H9 (cell line): ENCODE measurements around the gene ABCF2. TPM values are rescaled to one million over a fixed set of nuclear protein-coding genes. Genes with fewer than 3 reads are reported as not detected.

Experiments
- DNase-seq: peaks from one replicate; pipeline ENCODE4 v3.0.0-alpha.2; 2017
- H2AFZ ChIP-seq: one replicate; pipeline ENCODE4 v1.6.1; 2013; ENCODE audit warnings: mild to moderate bottlenecking, low read length, control low read depth, moderate library complexity
- H2AK5ac ChIP-seq: 2 replicates; pipeline ENCODE4 v1.6.1; 2013; ENCODE audit warnings: low read length, control low read depth, mixed read lengths; ENCODE audit not compliant: insufficient read length
- H2BK120ac ChIP-seq: one replicate; pipeline ENCODE4 v1.6.1; 2013; ENCODE audit warnings: low read depth, mild to moderate bottlenecking, low read length, control low read depth, inconsistent platforms; ENCODE audit not compliant: poor library complexity, severe bottlenecking
- H2BK12ac ChIP-seq: 2 replicates; pipeline ENCODE4 v1.6.1; 2013; ENCODE audit warnings: low read length, control low read depth, mixed read lengths, low read depth; ENCODE audit not compliant: insufficient read length
- H2BK15ac ChIP-seq: 2 replicates; pipeline ENCODE4 v1.6.1; 2013; ENCODE audit warnings: low read depth, low read length, control low read depth
- H2BK20ac ChIP-seq: one replicate; pipeline ENCODE4 v1.6.1; 2013; ENCODE audit warnings: low read depth, mild to moderate bottlenecking, low read length, control low read depth, inconsistent platforms; ENCODE audit not compliant: poor library complexity, severe bottlenecking
- H2BK5ac ChIP-seq: 2 replicates; pipeline ENCODE4 v1.6.1; 2013; ENCODE audit warnings: low read length, control low read depth, mixed read lengths; ENCODE audit not compliant: insufficient read length
- H3K14ac ChIP-seq: 2 replicates; pipeline ENCODE4 v1.6.1; 2013; ENCODE audit warnings: low read length, control low read depth; ENCODE audit not compliant: insufficient read depth
- H3K18ac ChIP-seq: 2 replicates; pipeline ENCODE4 v1.6.1; 2013; ENCODE audit warnings: low read depth, mild to moderate bottlenecking, mixed read lengths, low read length, control low read depth; ENCODE audit not compliant: insufficient read length
- H3K23ac ChIP-seq: 2 replicates; pipeline ENCODE4 v1.6.1; 2013; ENCODE audit warnings: low read length, control low read depth, mixed read lengths, low read depth; ENCODE audit not compliant: insufficient read length
- H3K23me2 ChIP-seq: 2 replicates; pipeline ENCODE4 v1.6.1; 2013; ENCODE audit warnings: low read depth, mild to moderate bottlenecking, mixed read lengths, low read length, control low read depth; ENCODE audit not compliant: insufficient read length, poor library complexity, severe bottlenecking
- H3K27ac ChIP-seq: 2 replicates; pipeline ENCODE4 v1.5.1; 2013; ENCODE audit warnings: low read length, control low read depth, mixed read lengths, low read depth; ENCODE audit not compliant: insufficient read length
- H3K27me3 ChIP-seq: 2 replicates; pipeline ENCODE4 v1.6.1; 2013; ENCODE audit warnings: low read length, control low read depth, inconsistent platforms; ENCODE audit not compliant: insufficient read depth
- H3K4ac ChIP-seq: 2 replicates; pipeline ENCODE4 v1.6.1; 2013; ENCODE audit warnings: low read depth, mild to moderate bottlenecking, control low read depth, inconsistent platforms, low read length, moderate library complexity
- H3K4me1 ChIP-seq: 2 replicates; pipeline ENCODE4 v1.6.1; 2013; ENCODE audit warnings: low read length, control low read depth, inconsistent platforms; ENCODE audit not compliant: insufficient read depth
- H3K4me2 ChIP-seq: 2 replicates; pipeline ENCODE4 v1.6.1; 2013; ENCODE audit warnings: low read length, control low read depth, mixed read lengths; ENCODE audit not compliant: insufficient read length, insufficient read depth
- H3K56ac ChIP-seq: 2 replicates; pipeline ENCODE4 v1.6.1; 2013; ENCODE audit warnings: low read depth, mild to moderate bottlenecking, mixed read lengths, low read length, control low read depth; ENCODE audit not compliant: insufficient read length
- H3K79me1 ChIP-seq: 2 replicates; pipeline ENCODE4 v1.6.1; 2013; ENCODE audit warnings: low read depth, mild to moderate bottlenecking, moderate library complexity, low read length, control low read depth, inconsistent platforms; ENCODE audit not compliant: insufficient read depth, poor library complexity, severe bottlenecking
- H3K79me2 ChIP-seq: 2 replicates; pipeline ENCODE4 v1.6.1; 2013; ENCODE audit warnings: low read length, control low read depth, inconsistent platforms; ENCODE audit not compliant: insufficient read depth
- H3K9ac ChIP-seq: 2 replicates; pipeline ENCODE4 v1.6.1; 2013; ENCODE audit warnings: low read length, control low read depth, mixed read lengths; ENCODE audit not compliant: insufficient read length; ENCODE audit errors: extremely low read depth
- H3K9me3 ChIP-seq: one replicate; pipeline ENCODE4 v1.6.1; 2013; ENCODE audit warnings: low read depth, low read length, inconsistent platforms; ENCODE audit not compliant: control insufficient read depth
- H3T11ph ChIP-seq: one replicate; pipeline ENCODE4 v1.6.1; 2013; ENCODE audit warnings: mild to moderate bottlenecking, low read length, control low read depth, inconsistent platforms
- H4K20me1 ChIP-seq: one replicate; pipeline ENCODE4 v1.6.1; 2013; ENCODE audit not compliant: control insufficient read depth, insufficient read length, insufficient read depth
- H4K5ac ChIP-seq: 2 replicates; pipeline ENCODE4 v1.6.1; 2013; ENCODE audit warnings: low read depth, mild to moderate bottlenecking, mixed read lengths, low read length, control low read depth; ENCODE audit not compliant: insufficient read length
- H4K8ac ChIP-seq: replicated peaks from 2 replicates; pipeline ENCODE4 v1.6.1; 2013; ENCODE audit warnings: low read length, control low read depth, mixed read lengths, low read depth; ENCODE audit not compliant: insufficient read length
- H4K91ac ChIP-seq: 2 replicates; pipeline ENCODE4 v1.6.1; 2013; ENCODE audit warnings: low read depth, mild to moderate bottlenecking, moderate library complexity, mixed read lengths, low read length, control low read depth; ENCODE audit not compliant: insufficient read length
- H3K27ac Mint-ChIP-seq, 3 experiments: 2 replicates in 2 of 3; 3 replicates in 1 of 3; pipeline ENCODE4 v1.8.0; 2020 to 2021; ENCODE audit warnings: mixed read lengths in 3 of 3, mild to moderate bottlenecking in 1 of 3, moderate library complexity in 1 of 3
- H3K27me3 Mint-ChIP-seq: 2 replicates; pipeline ENCODE4 v1.8.0; 2021; ENCODE audit warnings: low read depth, mild to moderate bottlenecking, moderate library complexity, mixed read lengths
- H3K36me3 Mint-ChIP-seq, 3 experiments: 2 replicates in 2 of 3; 3 replicates in 1 of 3; pipeline ENCODE4 v1.8.0; 2020 to 2021; ENCODE audit warnings: low read depth in 3 of 3, mixed read lengths in 3 of 3; ENCODE audit not compliant: insufficient read depth in 1 of 3
- H3K4me1 Mint-ChIP-seq, 2 experiments: 2 replicates each; pipeline ENCODE4 v1.8.0; 2020; ENCODE audit warnings: mixed read lengths in 2 of 2
- H3K4me3 Mint-ChIP-seq, 2 experiments: 2 replicates in 1 of 2; 3 replicates in 1 of 2; pipeline ENCODE4 v1.8.0; 2020 to 2021; ENCODE audit warnings: mild to moderate bottlenecking in 2 of 2, mixed read lengths in 2 of 2, moderate library complexity in 1 of 2
- H3K9me3 Mint-ChIP-seq, 2 experiments: 2 replicates in 1 of 2; 3 replicates in 1 of 2; pipeline ENCODE4 v1.8.0; 2020; ENCODE audit warnings: mild to moderate bottlenecking in 2 of 2, mixed read lengths in 2 of 2, moderate library complexity in 1 of 2
- WGBS: extraction: QIAGEN DNeasy Blood & Tissue Kit; methylation state at CpG from one replicate; pipeline ENCODE4 v1.1.7; 2013; ENCODE audit warnings: missing lambda C conversion rate, low lambda C conversion rate, mixed read lengths; ENCODE audit not compliant: insufficient read length; ENCODE audit errors: extremely low coverage; 5-methylcytosine and 5-hydroxymethylcytosine counted together
- total RNA-seq: library from RNA; stranded (reverse); gene quantifications from 2 replicates; pipeline ENCODE4 v1.2.1, GENCODE V29; 2021
- TF ChIP-seq, protein P1 (sequence below): fragments of 200-600 bp; sonication (generic); conservative IDR thresholded peaks from 3 replicates; pipeline ENCODE4 v1.8.0; 2021; ENCODE audit warnings: antibody characterized with exemption, mild to moderate bottlenecking

Gene ABCF2
- total RNA-seq, 1 experiment from 2014 or later: 70.1 TPM

DNA sequence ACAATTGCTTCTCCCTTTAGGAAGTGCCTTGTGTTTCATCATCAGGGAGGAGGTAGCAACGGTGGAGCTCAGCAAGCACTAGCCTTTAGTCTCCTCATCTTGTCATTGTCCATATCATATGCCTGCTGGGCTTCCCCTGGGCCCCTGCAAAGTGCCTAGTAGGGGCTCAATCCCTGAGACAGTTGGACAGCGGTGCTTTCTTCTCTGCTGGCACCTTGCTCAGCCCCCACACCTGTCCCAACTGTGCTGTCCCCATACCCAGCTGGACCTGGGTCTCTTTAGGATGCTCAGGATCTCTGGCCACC is 16.0 kb upstream of the ABCF2 start:
- Histone ChIP-seq H3K23ac (no peak overlapping the region), H2BK5ac (no peak overlapping the region), H2BK15ac (no peak overlapping the region), H4K8ac (no peak overlapping the region), H3K27ac (no peak overlapping the region), H3K9ac (no peak overlapping the region), H2AK5ac (no peak overlapping the region), H3K79me2 (no peaks in the 10 kb centered on the region), H2AFZ (no peak overlapping the region), H2BK12ac (no peak overlapping the region), H3K14ac (no peak overlapping the region), H3K56ac (no peak overlapping the region), H3T11ph (no peak overlapping the region), H4K91ac (no peak overlapping the region), H2BK20ac (no peak overlapping the region), H3K27me3 (peaks cover 5% of the 10 kb centered on the region; the same call in 1 of the 2 replicates), H4K5ac (no peak overlapping the region), H3K4me1 (no peaks in the 10 kb centered on the region; the same call in 1 of the 2 replicates), H3K4ac (no peak overlapping the region), H3K4me2 (no peak overlapping the region), H4K20me1 (no peaks in the 10 kb centered on the region), H3K18ac (no peak overlapping the region), H2BK120ac (no peak overlapping the region), H3K79me1 (no peaks in the 10 kb centered on the region), H3K23me2 (no peaks in the 10 kb centered on the region), H3K9me3 (no peaks in the 10 kb centered on the region)
- no peak overlapping the region; a peak in 1 of 7 replicates for H3K27ac Mint-ChIP-seq
- peaks cover 34 to 42% of the 10 kb centered on the region in 2 experiments for H3K4me1 Mint-ChIP-seq
- DNase-seq: no peak
- TF ChIP-seq, protein P1, sequence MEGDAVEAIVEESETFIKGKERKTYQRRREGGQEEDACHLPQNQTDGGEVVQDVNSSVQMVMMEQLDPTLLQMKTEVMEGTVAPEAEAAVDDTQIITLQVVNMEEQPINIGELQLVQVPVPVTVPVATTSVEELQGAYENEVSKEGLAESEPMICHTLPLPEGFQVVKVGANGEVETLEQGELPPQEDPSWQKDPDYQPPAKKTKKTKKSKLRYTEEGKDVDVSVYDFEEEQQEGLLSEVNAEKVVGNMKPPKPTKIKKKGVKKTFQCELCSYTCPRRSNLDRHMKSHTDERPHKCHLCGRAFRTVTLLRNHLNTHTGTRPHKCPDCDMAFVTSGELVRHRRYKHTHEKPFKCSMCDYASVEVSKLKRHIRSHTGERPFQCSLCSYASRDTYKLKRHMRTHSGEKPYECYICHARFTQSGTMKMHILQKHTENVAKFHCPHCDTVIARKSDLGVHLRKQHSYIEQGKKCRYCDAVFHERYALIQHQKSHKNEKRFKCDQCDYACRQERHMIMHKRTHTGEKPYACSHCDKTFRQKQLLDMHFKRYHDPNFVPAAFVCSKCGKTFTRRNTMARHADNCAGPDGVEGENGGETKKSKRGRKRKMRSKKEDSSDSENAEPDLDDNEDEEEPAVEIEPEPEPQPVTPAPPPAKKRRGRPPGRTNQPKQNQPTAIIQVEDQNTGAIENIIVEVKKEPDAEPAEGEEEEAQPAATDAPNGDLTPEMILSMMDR: no peak
- no peak overlapping the region for H3K4me3 Mint-ChIP-seq
- no CpG with 5 or more reads among the region's 2 CpGs for WGBS
- peaks cover 44% of the 10 kb centered on the region for H3K27me3 Mint-ChIP-seq
- H3K36me3 Mint-ChIP-seq: peaks cover 2 to 5% (median 2%) of the 10 kb centered on the region in 3 experiments; a peak in 6 of 7 replicates
- H3K9me3 Mint-ChIP-seq: no peaks in the 10 kb centered on the region; a peak in 1 of 5 replicates
